Hepatocyte (in vitro differentiated cells): ENCODE data around the gene SEH1L. TPM values are rescaled to one million over a fixed set of nuclear protein-coding genes. Genes with fewer than 3 reads are reported as not detected.
A peak's percentile ranks its signal among the peaks of the same experiment; 100 is the strongest.

Source experiments
- DNase-seq: peaks from one replicate; pipeline ENCODE4 v3.0.0-alpha.2; 2016; ENCODE audit warnings: low spot score
- H2AFZ ChIP-seq: fragments of 200-600 bp; sonication (generic); 2 replicates; pipeline ENCODE4 v1.6.0; 2016; ENCODE audit warnings: antibody characterized with exemption, mild to moderate bottlenecking
- H3K27ac ChIP-seq: fragments of 200-600 bp; sonication (generic); 2 replicates; pipeline ENCODE4 v1.5.1; 2016; ENCODE audit warnings: mild to moderate bottlenecking
- H3K27me3 ChIP-seq: fragments of 200-600 bp; sonication (generic); 2 replicates; pipeline ENCODE4 v1.6.1; 2016
- H3K36me3 ChIP-seq: fragments of 200-600 bp; sonication (generic); replicated peaks from 2 replicates; pipeline ENCODE4 v1.5.1; 2016; ENCODE audit warnings: low read depth; ENCODE audit not compliant: insufficient read depth
- H3K4me1 ChIP-seq: fragments of 200-600 bp; sonication (generic); 2 replicates; pipeline ENCODE4 v1.5.1; 2016; ENCODE audit warnings: mild to moderate bottlenecking, moderate library complexity; ENCODE audit not compliant: insufficient read depth
- H3K4me2 ChIP-seq: fragments of 200-600 bp; sonication (generic); 2 replicates; pipeline ENCODE4 v1.6.0; 2016
- H3K4me3 ChIP-seq: fragments of 200-600 bp; sonication (generic); 2 replicates; pipeline ENCODE4 v1.5.1; 2016; ENCODE audit warnings: mild to moderate bottlenecking
- H3K79me2 ChIP-seq: fragments of 200-600 bp; sonication (generic); 2 replicates; pipeline ENCODE4 v1.6.0; 2017; ENCODE audit warnings: mild to moderate bottlenecking
- H3K9me2 ChIP-seq: fragments of 200-600 bp; sonication (generic); replicated peaks from 2 replicates; pipeline ENCODE4 v1.6.0; 2017; ENCODE audit warnings: mild to moderate bottlenecking; ENCODE audit not compliant: insufficient read depth
- H3K9me3 ChIP-seq: fragments of 200-600 bp; sonication (generic); 2 replicates; pipeline ENCODE4 v1.5.1; 2016; ENCODE audit warnings: low read depth, mild to moderate bottlenecking
- H4K20me1 ChIP-seq: fragments of 200-600 bp; sonication (generic); 2 replicates; pipeline ENCODE4 v1.6.0; 2016; ENCODE audit warnings: mild to moderate bottlenecking; ENCODE audit not compliant: insufficient read depth, poor library complexity, severe bottlenecking
- EZH2 ChIP-seq: fragments of 200-600 bp; sonication (generic); IDR thresholded peaks from 2 replicates; pipeline ENCODE4 v1.6.1; 2016; ENCODE audit warnings: antibody characterized with exemption, mild to moderate bottlenecking, borderline replicate concordance
- EZH2phosphoT487 ChIP-seq: fragments of 200-600 bp; sonication (generic); IDR thresholded peaks from one replicate; pipeline ENCODE4 v1.6.1; 2018; ENCODE audit warnings: antibody characterized with exemption, mild to moderate bottlenecking, low read depth, moderate library complexity; ENCODE audit not compliant: unreplicated experiment, severe bottlenecking
- WGBS: methylation state at CpG from one replicate; pipeline ENCODE4 v1.1.6; 2016; ENCODE audit warnings: low lambda C conversion rate; ENCODE audit errors: missing lambda C conversion rate; 5-methylcytosine and 5-hydroxymethylcytosine counted together
- polyA plus RNA-seq: library from polyadenylated mRNA; unstranded; fragments of >200 nt; fragmentation: Nextera tagmentation; extraction: Ambion mirVana; gene quantifications from 2 replicates; pipeline ENCODE4 v1.2.1, GENCODE V29; 2016
- total RNA-seq: library from RNA; depleted of rRNA; stranded (reverse); fragments of >200 nt; gene quantifications from 2 replicates; pipeline ENCODE4 v1.2.3, GENCODE V29; 2014
- TF ChIP-seq, protein P1 (sequence below): fragments of 200-600 bp; sonication (generic); IDR thresholded peaks from 2 replicates; pipeline ENCODE4 v1.5.1; 2016; ENCODE audit warnings: antibody characterized with exemption, mild to moderate bottlenecking; ENCODE audit not compliant: poor library complexity

SEH1L gene
- total and polyA plus RNA-seq, 2 experiments from 2014 or later = 24.0 to 25.8 TPM

DNA sequence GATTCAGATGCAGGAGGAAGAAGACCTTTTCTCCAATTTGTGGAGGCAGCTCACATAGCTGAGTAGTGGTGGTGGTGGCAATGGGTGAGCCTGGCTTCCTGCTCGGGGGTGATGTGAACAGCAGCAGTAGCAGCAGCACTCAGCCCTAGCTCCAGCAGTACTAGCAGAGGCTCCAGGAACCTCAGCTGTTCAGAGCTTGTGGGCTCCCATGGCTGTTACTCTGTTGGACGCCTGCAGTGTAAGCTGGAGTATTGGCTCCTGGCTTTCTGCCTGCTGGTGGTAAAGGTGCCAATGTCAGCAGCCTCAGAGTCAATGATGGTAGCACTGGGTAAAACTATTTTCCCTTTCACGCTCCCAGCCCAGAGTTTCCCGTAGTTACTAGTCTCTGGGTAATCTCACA is 3.1 kb upstream of the SEH1L start:
- no peak overlapping the region for H3K27ac ChIP-seq
- 70% methylated on average over 4 of the region's 4 CpGs for WGBS
- no peaks in the 10 kb centered on the region for H3K9me2 ChIP-seq
- no peak overlapping the region for H3K4me2 ChIP-seq
- H3K9me3 ChIP-seq = no peaks in the 10 kb centered on the region
- H3K4me3 ChIP-seq = no peak overlapping the region
- peaks cover 16% of the 10 kb centered on the region for H3K79me2 ChIP-seq
- no peak for DNase-seq
- no peaks in the 10 kb centered on the region for H3K36me3 ChIP-seq
- no peak for TF ChIP-seq EZH2
- TF ChIP-seq EZH2phosphoT487 = no peak
- TF ChIP-seq, protein P1, sequence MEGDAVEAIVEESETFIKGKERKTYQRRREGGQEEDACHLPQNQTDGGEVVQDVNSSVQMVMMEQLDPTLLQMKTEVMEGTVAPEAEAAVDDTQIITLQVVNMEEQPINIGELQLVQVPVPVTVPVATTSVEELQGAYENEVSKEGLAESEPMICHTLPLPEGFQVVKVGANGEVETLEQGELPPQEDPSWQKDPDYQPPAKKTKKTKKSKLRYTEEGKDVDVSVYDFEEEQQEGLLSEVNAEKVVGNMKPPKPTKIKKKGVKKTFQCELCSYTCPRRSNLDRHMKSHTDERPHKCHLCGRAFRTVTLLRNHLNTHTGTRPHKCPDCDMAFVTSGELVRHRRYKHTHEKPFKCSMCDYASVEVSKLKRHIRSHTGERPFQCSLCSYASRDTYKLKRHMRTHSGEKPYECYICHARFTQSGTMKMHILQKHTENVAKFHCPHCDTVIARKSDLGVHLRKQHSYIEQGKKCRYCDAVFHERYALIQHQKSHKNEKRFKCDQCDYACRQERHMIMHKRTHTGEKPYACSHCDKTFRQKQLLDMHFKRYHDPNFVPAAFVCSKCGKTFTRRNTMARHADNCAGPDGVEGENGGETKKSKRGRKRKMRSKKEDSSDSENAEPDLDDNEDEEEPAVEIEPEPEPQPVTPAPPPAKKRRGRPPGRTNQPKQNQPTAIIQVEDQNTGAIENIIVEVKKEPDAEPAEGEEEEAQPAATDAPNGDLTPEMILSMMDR = no peak
- no peaks in the 10 kb centered on the region for H4K20me1 ChIP-seq
- no peak overlapping the region for H2AFZ ChIP-seq
- peaks cover 5% of the 10 kb centered on the region for H3K4me1 ChIP-seq
- H3K27me3 ChIP-seq = no peaks in the 10 kb centered on the region

DNA sequence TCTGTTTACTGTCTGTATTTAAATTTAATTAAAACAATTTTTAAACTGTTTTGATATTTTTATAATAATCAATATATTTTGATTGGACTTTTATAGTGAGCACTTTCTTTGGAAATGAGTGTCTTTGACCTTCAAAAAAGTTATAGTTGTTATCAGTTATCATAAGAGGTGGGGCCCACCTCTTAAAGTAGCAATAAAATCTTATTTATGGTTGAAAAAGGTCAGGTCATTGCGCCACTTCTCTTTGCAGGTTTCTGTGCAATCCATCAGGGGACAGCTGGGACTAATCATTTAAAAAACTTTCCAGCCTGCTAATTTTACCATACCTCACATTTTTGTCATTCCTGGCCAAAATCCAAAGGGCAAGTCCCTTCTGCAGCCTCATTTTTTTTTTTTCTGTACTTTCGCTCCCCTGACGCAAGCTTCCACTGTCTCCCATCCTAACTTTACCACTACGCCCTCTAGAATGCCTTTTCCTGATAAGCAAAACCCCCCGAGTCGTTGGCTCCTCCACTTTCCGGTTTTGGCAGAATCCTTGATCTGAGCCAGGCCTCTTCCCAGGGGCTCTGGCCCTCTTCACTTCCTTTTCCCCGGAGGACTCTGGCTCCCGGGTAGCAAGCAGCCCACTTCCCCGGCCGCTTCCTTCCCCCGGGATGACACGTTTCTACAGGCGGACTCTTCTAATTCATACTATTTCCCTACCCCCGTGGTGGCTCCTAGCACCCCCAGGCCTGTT is 1.1 kb upstream of the SEH1L start:
- peak overlapping the region; percentile 48 for H2AFZ ChIP-seq
- DNase-seq = peak; percentile 62
- TF ChIP-seq EZH2phosphoT487 (no peak), EZH2 (no peak)
- TF ChIP-seq, protein P1 = no peak

DNA sequence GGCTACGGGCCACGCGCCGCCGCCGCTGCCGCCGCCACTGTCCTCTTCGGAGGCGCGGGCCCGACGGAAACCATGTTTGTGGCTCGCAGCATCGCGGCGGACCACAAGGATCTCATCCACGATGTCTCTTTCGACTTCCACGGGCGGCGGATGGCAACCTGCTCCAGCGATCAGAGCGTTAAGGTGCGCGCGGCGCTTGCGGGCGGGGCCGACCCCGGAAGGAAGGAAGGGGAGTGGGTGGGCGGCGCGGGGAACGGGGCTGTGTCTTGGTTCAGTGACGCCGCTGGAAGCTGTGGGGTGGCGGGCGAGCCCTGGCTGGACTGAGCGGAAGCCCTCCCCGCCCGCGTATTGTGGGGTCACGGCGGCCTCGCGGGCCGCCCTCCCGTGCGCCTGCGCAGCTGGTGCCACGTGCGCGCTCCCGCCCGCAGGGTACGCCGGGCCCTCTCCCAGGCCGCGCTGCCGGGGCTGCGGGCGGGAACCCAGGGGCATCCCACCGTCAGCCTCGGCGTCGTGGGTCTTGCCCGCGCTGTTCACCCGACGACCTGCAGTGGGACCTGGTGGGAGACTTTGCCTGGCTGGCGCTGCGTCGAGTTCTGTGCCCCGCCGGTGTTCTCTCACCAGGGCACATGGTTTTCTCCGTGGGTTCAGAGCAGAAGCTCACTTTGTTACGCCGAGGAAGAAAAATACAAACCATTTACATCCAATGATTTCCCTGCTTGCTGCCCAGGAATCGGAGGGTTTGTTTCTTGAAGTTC is 416 bp downstream of the SEH1L start:
- Histone ChIP-seq H2AFZ (peak overlapping the region; percentile 84), H3K27me3 (no peaks in the 10 kb centered on the region), H3K4me2 (peak overlapping the region; percentile 83), H3K79me2 (peaks cover 47% of the 10 kb centered on the region), H4K20me1 (no peaks in the 10 kb centered on the region), H3K4me1 (peaks cover 5% of the 10 kb centered on the region), H3K36me3 (no peaks in the 10 kb centered on the region), H3K27ac (peak overlapping the region; percentile 98), H3K9me3 (no peaks in the 10 kb centered on the region), H3K4me3 (peak overlapping the region; percentile 88), H3K9me2 (no peaks in the 10 kb centered on the region)
- WGBS = 6% methylated on average over 22 of the region's 81 CpGs
- TF ChIP-seq, protein P1 = no peak
- no peak for TF ChIP-seq EZH2
- no peak for TF ChIP-seq EZH2phosphoT487
- DNase-seq = peak; percentile 94

More for the DNA sequence above, 1.1 kb upstream of the SEH1L start:
- 1% methylated on average over 15 of the region's 15 CpGs for WGBS
- Histone ChIP-seq H3K9me3 (no peaks in the 10 kb centered on the region), H3K4me2 (peak overlapping the region; percentile 86), H3K27me3 (no peaks in the 10 kb centered on the region), H3K4me3 (peak overlapping the region; percentile 26), H3K79me2 (peaks cover 36% of the 10 kb centered on the region), H3K36me3 (no peaks in the 10 kb centered on the region), H4K20me1 (no peaks in the 10 kb centered on the region), H3K27ac (peak overlapping the region; percentile 96), H3K4me1 (peaks cover 5% of the 10 kb centered on the region), H3K9me2 (no peaks in the 10 kb centered on the region)
